GM18868 (cell line): Measurements from ENCODE around the gene SUPT5H.
"Not testable (repeated sequence)": the region's sequence is repeated elsewhere in the genome, so short reads cannot be mapped to it uniquely, and the experiment has no call there.

ENCODE experiments used
- ATAC-seq: cut with Tn5 transposase; IDR thresholded peaks from one replicate; pipeline ENCODE4 v1.9.1; 2021; ENCODE audit warnings: mild to moderate bottlenecking, moderate library complexity; ENCODE audit not compliant: unreplicated experiment

The SUPT5H gene

GRCh38 chr19:39424934-39425333, 20.4 kb upstream of the SUPT5H start:
- ATAC-seq, result no peak

GRCh38 chr19:39425744-39426143, 19.6 kb upstream of the SUPT5H start:
- ATAC-seq, result no peak

- no peak for ATAC-seq
Measured at GRCh38 chr19:39426170-39426569, 19.2 kb upstream of the SUPT5H start.

- ATAC-seq, result no peak
Measured at GRCh38 chr19:39427707-39428106, 17.7 kb upstream of the SUPT5H start.

- ATAC-seq, result no peak
Measured at GRCh38 chr19:39428283-39429112, 16.9 kb upstream of the SUPT5H start.

- ATAC-seq, result no peak
Measured at GRCh38 chr19:39430675-39431593, 14.4 kb upstream of the SUPT5H start.

- no peak for ATAC-seq
Measured at GRCh38 chr19:39432677-39433025, 12.7 kb upstream of the SUPT5H start.

GRCh38 chr19:39433480-39434079, 11.8 kb upstream of the SUPT5H start:
- no peak for ATAC-seq

- no peak for ATAC-seq
Measured at GRCh38 chr19:39434123-39435076, 11.0 kb upstream of the SUPT5H start.

- peak; percentile 83 for ATAC-seq
Measured at GRCh38 chr19:39435499-39436349, 9.7 kb upstream of the SUPT5H start, which contains the start of gene RPS16. Gene RPS16, minus strand, starts transcription at chr19:39435949. Its CDS starts 54 bp downstream, at chr19:39435895.

GRCh38 chr19:39436350-39436716, 9.0 kb upstream of the SUPT5H start:
- ATAC-seq, result no peak

- ATAC-seq, result no peak
Measured at GRCh38 chr19:39438270-39438934, 7.0 kb upstream of the SUPT5H start.

GRCh38 chr19:39444598-39445195, 685 bp upstream of the SUPT5H start:
- no peak for ATAC-seq

- no peak for ATAC-seq
Measured at GRCh38 chr19:39446365-39447084, 1.1 kb downstream of the SUPT5H start.

- ATAC-seq, result no peak
Measured at GRCh38 chr19:39448271-39448670, 2.9 kb downstream of the SUPT5H start.

- no peak for ATAC-seq
Measured at GRCh38 chr19:39449116-39449797, 3.9 kb downstream of the SUPT5H start.

- ATAC-seq, result not testable (repeated sequence)
Measured at GRCh38 chr19:39451257-39451656, 5.9 kb downstream of the SUPT5H start.
